ENCODE data around the gene IHH. TPM values are rescaled to one million over a fixed set of nuclear protein-coding genes. Genes with fewer than 3 reads are reported as not detected.

The IHH gene
- total RNA-seq, 1 donor from 2014 or later = not detected

DNA sequence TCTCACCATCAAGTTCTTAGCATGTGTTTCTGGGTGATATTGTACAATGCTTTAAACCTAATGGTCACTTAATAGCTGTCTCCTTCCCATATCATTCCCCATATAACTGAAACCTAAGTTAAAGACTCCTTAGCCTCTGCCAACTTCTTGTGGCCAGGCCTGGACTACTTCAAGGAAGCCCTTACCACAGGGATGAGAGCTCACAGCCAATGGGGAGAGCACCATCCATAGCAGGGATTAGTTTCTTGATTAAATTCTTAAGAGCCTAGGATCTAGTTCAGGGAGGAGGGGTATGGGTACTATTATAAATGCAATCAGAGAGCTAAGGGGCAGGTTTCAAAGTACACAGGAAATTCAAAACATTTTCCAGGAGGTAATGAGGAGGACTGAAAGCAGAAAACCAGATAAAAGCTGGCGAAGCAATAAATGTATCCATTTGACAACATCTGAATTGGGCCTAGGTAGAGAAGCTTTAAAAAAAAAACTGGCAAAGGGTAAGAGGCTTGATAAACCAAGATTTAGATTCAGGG, 34.8 kb upstream of the IHH start:
- DNase-seq (ENCODE audit: low read depth) = no peak
- no peak overlapping the region for H3K4me3 ChIP-seq (ENCODE audit: low read depth, low read length)
- TF ChIP-seq, protein P1, sequence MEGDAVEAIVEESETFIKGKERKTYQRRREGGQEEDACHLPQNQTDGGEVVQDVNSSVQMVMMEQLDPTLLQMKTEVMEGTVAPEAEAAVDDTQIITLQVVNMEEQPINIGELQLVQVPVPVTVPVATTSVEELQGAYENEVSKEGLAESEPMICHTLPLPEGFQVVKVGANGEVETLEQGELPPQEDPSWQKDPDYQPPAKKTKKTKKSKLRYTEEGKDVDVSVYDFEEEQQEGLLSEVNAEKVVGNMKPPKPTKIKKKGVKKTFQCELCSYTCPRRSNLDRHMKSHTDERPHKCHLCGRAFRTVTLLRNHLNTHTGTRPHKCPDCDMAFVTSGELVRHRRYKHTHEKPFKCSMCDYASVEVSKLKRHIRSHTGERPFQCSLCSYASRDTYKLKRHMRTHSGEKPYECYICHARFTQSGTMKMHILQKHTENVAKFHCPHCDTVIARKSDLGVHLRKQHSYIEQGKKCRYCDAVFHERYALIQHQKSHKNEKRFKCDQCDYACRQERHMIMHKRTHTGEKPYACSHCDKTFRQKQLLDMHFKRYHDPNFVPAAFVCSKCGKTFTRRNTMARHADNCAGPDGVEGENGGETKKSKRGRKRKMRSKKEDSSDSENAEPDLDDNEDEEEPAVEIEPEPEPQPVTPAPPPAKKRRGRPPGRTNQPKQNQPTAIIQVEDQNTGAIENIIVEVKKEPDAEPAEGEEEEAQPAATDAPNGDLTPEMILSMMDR (conservative IDR thresholded peaks at IDR 0.05; ENCODE audit: low read depth, low read length) = no peak

DNA sequence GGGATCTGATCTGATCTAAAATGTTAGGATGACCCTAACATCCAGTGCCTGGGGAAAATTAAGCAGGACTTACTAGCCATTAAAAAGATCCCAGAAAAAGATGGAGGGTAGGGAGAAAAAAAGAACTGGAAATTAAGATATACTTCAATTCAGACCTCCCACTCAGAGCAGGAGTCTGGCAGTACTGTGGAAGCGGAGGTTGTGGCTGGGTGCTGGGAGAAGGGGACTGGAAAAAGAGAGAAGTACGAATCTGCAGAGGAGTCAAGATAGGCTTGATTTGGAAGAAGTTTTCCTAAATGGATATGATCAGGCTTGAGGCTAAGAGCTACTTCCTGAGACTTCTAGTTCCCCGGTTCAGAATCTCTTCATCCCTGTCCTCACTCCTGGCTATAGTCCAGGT, 33.5 kb upstream of the IHH start:
- H3K4me3 ChIP-seq (ENCODE audit: low read depth, low read length) = no peak overlapping the region
- DNase-seq (ENCODE audit: low read depth) = no peak
- TF ChIP-seq, protein P1 (conservative IDR thresholded peaks at IDR 0.05; ENCODE audit: low read depth, low read length) = no peak

DNA sequence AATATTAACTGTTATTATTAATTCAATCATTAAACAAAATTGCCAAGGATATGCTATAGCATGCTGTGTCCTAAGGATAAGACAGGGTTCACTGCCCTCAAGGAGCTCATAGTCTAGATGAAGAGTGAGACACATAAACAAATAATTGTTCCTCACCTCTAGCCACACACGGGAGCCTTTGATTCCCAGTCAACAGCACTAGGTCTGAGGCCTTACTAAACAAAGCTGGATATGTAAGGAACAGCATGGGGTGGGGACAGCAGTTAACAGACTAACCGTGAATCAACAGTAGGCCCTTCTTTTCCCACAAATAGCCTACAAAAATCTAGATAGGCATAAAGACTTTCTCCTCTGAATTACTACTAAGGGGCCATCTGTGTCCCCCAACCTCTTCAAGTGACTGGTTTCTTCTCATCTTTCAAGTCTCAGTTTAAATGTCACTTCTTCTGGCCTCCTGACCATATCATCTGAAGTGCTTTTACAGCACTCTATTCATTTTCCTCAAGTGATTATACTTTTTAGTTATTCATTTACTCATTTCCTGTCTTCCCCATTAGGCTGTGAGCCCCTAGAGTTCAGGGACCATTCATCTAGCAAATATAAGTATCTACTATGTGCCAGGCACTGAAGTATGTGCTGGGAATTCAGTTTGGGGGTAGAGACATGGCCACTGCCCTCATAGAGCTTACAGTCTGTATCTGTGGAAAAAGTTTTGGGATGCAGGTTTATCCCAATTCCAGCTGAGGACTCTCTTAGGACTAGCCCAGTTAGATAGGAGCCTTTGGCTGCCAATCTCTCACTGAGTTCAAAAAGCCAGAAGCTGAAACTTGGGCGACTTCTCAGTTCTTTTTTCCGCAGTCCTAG, 29.9 kb upstream of the IHH start:
- TF ChIP-seq, protein P1 (conservative IDR thresholded peaks at IDR 0.05; ENCODE audit: low read depth, low read length) = no peak
- no peak overlapping the region for H3K4me3 ChIP-seq (ENCODE audit: low read depth, low read length)
- DNase-seq (ENCODE audit: low read depth) = no peak

DNA sequence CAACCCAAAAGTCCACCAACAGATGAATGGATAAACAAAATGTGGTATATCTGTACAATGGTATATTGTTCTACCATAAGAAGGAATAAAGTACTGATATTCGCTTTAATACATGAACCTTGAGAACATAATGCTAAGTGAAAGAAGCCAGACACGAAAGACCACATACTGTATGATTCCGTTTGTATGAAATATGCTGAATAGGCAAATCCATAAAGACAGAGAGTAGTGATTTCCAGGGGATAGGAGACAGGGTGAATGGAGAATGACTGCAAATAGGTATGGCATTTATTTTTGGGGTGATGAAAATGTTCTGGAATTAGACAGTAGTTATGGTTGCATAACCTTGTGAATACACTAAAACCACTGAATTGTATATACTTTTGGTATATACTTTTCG, 28.6 kb upstream of the IHH start:
- TF ChIP-seq, protein P1 (conservative IDR thresholded peaks at IDR 0.05; ENCODE audit: low read depth, low read length) = no peak
- DNase-seq (ENCODE audit: low read depth) = no peak
- no peak overlapping the region for H3K4me3 ChIP-seq (ENCODE audit: low read depth, low read length)

DNA sequence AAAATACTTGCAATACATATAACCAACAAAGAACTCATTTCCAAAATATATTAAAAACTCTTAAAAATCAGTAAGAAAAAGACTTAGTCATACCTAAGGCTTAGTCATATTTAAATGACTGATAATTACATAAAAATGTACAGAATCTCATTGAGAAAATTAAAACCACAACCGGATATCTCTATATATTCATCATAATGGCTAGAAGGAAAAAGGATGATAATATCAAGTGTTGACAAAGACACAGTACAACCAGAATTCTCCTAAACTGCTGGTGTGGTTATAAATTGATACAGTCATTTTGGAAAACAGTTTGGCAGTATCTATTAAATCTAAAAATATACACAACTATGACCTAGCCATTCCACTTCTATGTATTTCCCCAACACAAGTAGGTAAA, 27.1 kb upstream of the IHH start:
- no peak for DNase-seq (ENCODE audit: low read depth)
- H3K4me3 ChIP-seq (ENCODE audit: low read depth, low read length) = no peak overlapping the region
- TF ChIP-seq, protein P1 (conservative IDR thresholded peaks at IDR 0.05; ENCODE audit: low read depth, low read length) = no peak

DNA sequence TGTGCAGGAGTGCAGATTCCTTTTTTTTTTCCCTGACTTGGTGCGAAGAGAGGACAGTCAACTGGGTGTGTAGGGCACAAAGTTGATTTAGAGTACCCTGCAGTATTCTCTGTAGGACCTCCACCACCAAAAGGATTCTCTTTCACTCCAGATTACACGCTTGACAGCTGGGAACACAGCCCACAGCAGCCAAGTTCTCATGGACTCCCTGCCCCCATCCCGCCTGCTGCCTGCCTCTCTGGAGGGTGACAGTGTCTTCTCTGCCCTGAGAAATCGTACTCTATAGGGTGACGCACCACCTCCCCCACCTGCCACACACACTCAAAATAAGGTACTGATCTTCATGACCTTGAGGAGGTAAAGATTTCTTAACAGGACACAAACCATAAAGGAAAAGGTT, 26.6 kb upstream of the IHH start:
- TF ChIP-seq, protein P1 (conservative IDR thresholded peaks at IDR 0.05; ENCODE audit: low read depth, low read length) = no peak
- DNase-seq (ENCODE audit: low read depth) = no peak
- H3K4me3 ChIP-seq (ENCODE audit: low read depth, low read length) = no peak overlapping the region

DNA sequence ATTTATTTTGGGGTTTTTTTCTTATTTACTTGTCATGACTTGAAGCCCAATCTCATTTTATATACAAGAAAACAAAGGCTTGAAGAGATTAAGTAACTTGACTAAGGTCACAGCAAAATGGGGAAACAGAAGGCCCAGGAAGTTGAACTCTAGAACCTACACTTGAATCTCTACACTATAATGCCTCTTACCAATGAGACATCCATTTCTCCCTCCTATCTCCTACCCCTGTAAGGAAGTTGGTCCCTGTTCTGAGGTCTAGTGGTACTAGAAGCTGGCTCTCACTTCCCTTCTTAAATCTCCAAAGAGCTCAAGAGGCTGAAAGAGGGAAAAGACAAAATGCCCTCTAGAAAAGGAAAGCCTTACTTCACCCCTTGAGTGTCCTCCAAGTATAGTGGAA, 25.5 kb upstream of the IHH start:
- TF ChIP-seq, protein P1 (conservative IDR thresholded peaks at IDR 0.05; ENCODE audit: low read depth, low read length) = no peak
- no peak overlapping the region for H3K4me3 ChIP-seq (ENCODE audit: low read depth, low read length)
- DNase-seq (ENCODE audit: low read depth) = no peak
